Measurements from ENCODE around the gene LGALS12.

Gene LGALS12

DNA sequence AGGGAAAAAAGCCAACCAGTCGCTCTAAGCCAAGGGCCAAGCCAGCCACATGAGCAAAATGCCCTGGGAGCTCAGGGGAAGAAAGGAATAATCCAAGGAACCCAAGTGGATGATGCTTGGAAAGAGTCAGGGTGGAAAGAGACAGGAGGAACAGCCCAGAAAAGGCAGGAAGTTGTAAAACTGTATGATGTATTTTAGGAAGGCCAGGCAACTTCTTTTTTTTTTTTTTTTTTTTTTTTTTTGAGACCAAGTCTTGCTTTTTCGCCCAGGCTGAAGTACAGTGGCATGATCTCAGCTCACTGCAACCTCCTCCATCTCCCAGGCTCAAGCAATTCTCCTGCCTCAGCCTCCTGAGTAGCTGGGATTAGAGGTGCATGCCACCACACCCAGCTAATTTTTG, 1.6 kb downstream of the LGALS12 start:
- no peaks in the 10 kb centered on the region for H3F3A ChIP-seq (ENCODE audit: insufficient read depth)
- no peaks in the 10 kb centered on the region for H3K79me2 ChIP-seq (ENCODE audit: insufficient read depth, low read length)
- H3K9me3 ChIP-seq (ENCODE audit: insufficient read depth, low read length), result no peaks in the 10 kb centered on the region
- H3K9me2 ChIP-seq (replicated peaks; ENCODE audit: insufficient read depth, low read length), result no peaks in the 10 kb centered on the region
- H3K36me3 ChIP-seq (ENCODE audit: low read length), result no peaks in the 10 kb centered on the region
- H4K20me1 ChIP-seq (ENCODE audit: low read depth, low read length), result no peaks in the 10 kb centered on the region
- no peak overlapping the region for H2AFZ ChIP-seq (ENCODE audit: low read depth, low read length, severe bottlenecking)
- no peak overlapping the region for H3K9ac ChIP-seq (ENCODE audit: low read length)
- H3K27ac ChIP-seq (ENCODE audit: low read depth, low read length), result no peak overlapping the region
- H3K4me2 ChIP-seq (ENCODE audit: low read depth, low read length, poor library complexity, severe bottlenecking), result no peak overlapping the region
- H3K27me3 ChIP-seq (ENCODE audit: low read length), result no peaks in the 10 kb centered on the region
- TF ChIP-seq, protein P1, sequence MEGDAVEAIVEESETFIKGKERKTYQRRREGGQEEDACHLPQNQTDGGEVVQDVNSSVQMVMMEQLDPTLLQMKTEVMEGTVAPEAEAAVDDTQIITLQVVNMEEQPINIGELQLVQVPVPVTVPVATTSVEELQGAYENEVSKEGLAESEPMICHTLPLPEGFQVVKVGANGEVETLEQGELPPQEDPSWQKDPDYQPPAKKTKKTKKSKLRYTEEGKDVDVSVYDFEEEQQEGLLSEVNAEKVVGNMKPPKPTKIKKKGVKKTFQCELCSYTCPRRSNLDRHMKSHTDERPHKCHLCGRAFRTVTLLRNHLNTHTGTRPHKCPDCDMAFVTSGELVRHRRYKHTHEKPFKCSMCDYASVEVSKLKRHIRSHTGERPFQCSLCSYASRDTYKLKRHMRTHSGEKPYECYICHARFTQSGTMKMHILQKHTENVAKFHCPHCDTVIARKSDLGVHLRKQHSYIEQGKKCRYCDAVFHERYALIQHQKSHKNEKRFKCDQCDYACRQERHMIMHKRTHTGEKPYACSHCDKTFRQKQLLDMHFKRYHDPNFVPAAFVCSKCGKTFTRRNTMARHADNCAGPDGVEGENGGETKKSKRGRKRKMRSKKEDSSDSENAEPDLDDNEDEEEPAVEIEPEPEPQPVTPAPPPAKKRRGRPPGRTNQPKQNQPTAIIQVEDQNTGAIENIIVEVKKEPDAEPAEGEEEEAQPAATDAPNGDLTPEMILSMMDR (IDR thresholded peaks at IDR 0.05; ENCODE audit: insufficient read depth, low read length, poor library complexity, severe bottlenecking), result no peak
- no peak overlapping the region for H3K4me3 ChIP-seq (ENCODE audit: insufficient read depth, low read length, poor library complexity, severe bottlenecking)

DNA sequence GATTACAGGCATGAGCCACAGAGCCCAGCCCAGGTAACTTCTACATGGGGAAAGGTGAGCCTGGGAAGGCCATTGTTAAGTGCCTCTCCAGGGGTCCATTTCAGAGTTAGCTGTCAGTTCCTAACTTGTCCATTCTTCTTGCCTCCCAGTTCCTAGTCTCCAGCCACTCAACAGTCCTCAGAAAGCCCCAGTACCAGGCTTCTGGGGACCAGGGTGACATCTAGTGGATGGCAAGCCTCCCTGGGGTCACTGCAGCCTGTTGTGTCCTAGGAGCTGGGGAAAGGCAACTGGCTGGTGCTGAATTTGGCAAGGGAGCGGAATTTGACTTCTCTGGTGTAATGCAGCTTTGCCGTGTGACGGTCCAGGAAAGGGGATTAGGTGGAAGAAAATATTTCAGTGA, 2.1 kb downstream of the LGALS12 start:
- Histone ChIP-seq H3K27me3 (ENCODE audit: low read length) (no peaks in the 10 kb centered on the region), H3K36me3 (ENCODE audit: low read length) (no peaks in the 10 kb centered on the region), H3K9me2 (replicated peaks; ENCODE audit: insufficient read depth, low read length) (no peaks in the 10 kb centered on the region), H3K9me3 (ENCODE audit: insufficient read depth, low read length) (no peaks in the 10 kb centered on the region), H4K20me1 (ENCODE audit: low read depth, low read length) (no peaks in the 10 kb centered on the region), H3F3A (ENCODE audit: insufficient read depth) (no peaks in the 10 kb centered on the region), H2AFZ (ENCODE audit: low read depth, low read length, severe bottlenecking) (no peak overlapping the region), H3K27ac (ENCODE audit: low read depth, low read length) (no peak overlapping the region), H3K79me2 (ENCODE audit: insufficient read depth, low read length) (no peaks in the 10 kb centered on the region), H3K9ac (ENCODE audit: low read length) (no peak overlapping the region), H3K4me2 (ENCODE audit: low read depth, low read length, poor library complexity, severe bottlenecking) (no peak overlapping the region), H3K4me3 (ENCODE audit: insufficient read depth, low read length, poor library complexity, severe bottlenecking) (no peak overlapping the region)
- no peak for TF ChIP-seq EZH2phosphoT487 (conservative IDR thresholded peaks at IDR 0.05; ENCODE audit: low read length)
- TF ChIP-seq, protein P1 (IDR thresholded peaks at IDR 0.05; ENCODE audit: insufficient read depth, low read length, poor library complexity, severe bottlenecking), result no peak

DNA sequence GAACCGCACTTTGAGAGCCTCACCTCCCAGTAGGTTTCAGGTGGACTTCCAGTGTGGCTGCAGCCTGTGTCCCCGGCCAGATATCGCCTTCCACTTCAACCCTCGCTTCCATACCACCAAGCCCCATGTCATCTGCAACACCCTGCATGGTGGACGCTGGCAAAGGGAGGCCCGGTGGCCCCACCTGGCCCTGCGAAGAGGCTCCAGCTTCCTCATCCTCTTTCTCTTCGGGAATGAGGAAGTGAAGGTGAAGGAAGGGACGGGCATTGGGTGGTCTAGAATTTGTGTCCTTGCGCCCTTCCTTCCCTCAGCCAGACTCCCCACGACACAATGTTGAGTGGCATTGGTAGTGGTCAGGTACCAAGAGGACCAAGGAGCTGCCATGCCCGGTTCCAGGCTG, 2.9 kb downstream of the LGALS12 start:
- Histone ChIP-seq H2AFZ (ENCODE audit: low read depth, low read length, severe bottlenecking) (no peak overlapping the region), H3K4me2 (ENCODE audit: low read depth, low read length, poor library complexity, severe bottlenecking) (no peak overlapping the region), H3F3A (ENCODE audit: insufficient read depth) (no peaks in the 10 kb centered on the region), H4K20me1 (ENCODE audit: low read depth, low read length) (no peaks in the 10 kb centered on the region), H3K27me3 (ENCODE audit: low read length) (no peaks in the 10 kb centered on the region), H3K79me2 (ENCODE audit: insufficient read depth, low read length) (no peaks in the 10 kb centered on the region), H3K9ac (ENCODE audit: low read length) (no peak overlapping the region), H3K9me2 (replicated peaks; ENCODE audit: insufficient read depth, low read length) (no peaks in the 10 kb centered on the region), H3K36me3 (ENCODE audit: low read length) (no peaks in the 10 kb centered on the region), H3K27ac (ENCODE audit: low read depth, low read length) (no peak overlapping the region), H3K4me3 (ENCODE audit: insufficient read depth, low read length, poor library complexity, severe bottlenecking) (no peak overlapping the region), H3K9me3 (ENCODE audit: insufficient read depth, low read length) (no peaks in the 10 kb centered on the region)
- TF ChIP-seq EZH2phosphoT487 (conservative IDR thresholded peaks at IDR 0.05; ENCODE audit: low read length), result no peak
- TF ChIP-seq, protein P1 (IDR thresholded peaks at IDR 0.05; ENCODE audit: insufficient read depth, low read length, poor library complexity, severe bottlenecking), result no peak

Data from SU-DHL-6 (cell line).